Stimulated activated CD4-positive, alpha-beta T cell treated with anti-CD3 and anti-CD28 coated beads, Interleukin-12 subunit alpha, Interleukin-12 subunit beta, amount 100 ng/mL, for 24 hours (primary cell): ENCODE results near the gene PMPCA.

Source experiments
- DNase-seq, 2 experiments: peaks; one replicate each; pipeline ENCODE4 v3.0.0-alpha.2; 2020; ENCODE audit warnings: low read depth in 2 of 2

The PMPCA gene

GRCh38 chr9:136410500-136411287 lies at the start of gene PMPCA, which contains the start of gene ENTR1:
Gene PMPCA, plus strand, starts transcription at chr9:136410658. Its CDS starts 11 bp downstream, at chr9:136410669.
Gene ENTR1, minus strand, starts transcription at chr9:136410614. Its CDS starts 217 bp downstream, at chr9:136410397.
- peak; percentile 92 to 98 for DNase-seq

GRCh38 chr9:136361047-136361753 lies 49.3 kb upstream of the PMPCA start:
- no peak for DNase-seq

- DNase-seq, result no peak
Measured at GRCh38 chr9:136361754-136362449, 48.6 kb upstream of the PMPCA start.

GRCh38 chr9:136362450-136362784 lies 48.0 kb upstream of the PMPCA start:
- no peak for DNase-seq

GRCh38 chr9:136363106-136363948 lies 47.1 kb upstream of the PMPCA start, which contains the start of gene DNLZ:
Gene DNLZ, minus strand, starts transcription at chr9:136363744. Its CDS starts 30 bp downstream, at chr9:136363714.
- DNase-seq, result peak; percentile 92 to 99

GRCh38 chr9:136363949-136364748 lies 46.3 kb upstream of the PMPCA start:
- no peak for DNase-seq

- DNase-seq, result no peak
Measured at GRCh38 chr9:136364942-136365774, 45.3 kb upstream of the PMPCA start.

- no peak for DNase-seq
Measured at GRCh38 chr9:136365775-136366222, 44.7 kb upstream of the PMPCA start.

- no peak for DNase-seq
Measured at GRCh38 chr9:136366826-136367225, 43.6 kb upstream of the PMPCA start.

GRCh38 chr9:136367296-136368145 lies 42.9 kb upstream of the PMPCA start:
- DNase-seq, result no peak

GRCh38 chr9:136368190-136368589 lies 42.3 kb upstream of the PMPCA start:
- no peak for DNase-seq

- no peak for DNase-seq
Measured at GRCh38 chr9:136370037-136370436, 40.4 kb upstream of the PMPCA start.

- no peak for DNase-seq
Measured at GRCh38 chr9:136370687-136371532, 39.5 kb upstream of the PMPCA start.

GRCh38 chr9:136371533-136371880 lies 39.0 kb upstream of the PMPCA start:
- no peak for DNase-seq

- no peak for DNase-seq
Measured at GRCh38 chr9:136372006-136372405, 38.5 kb upstream of the PMPCA start.

GRCh38 chr9:136372561-136373299 lies 37.7 kb upstream of the PMPCA start:
- no peak for DNase-seq
